MCF 10A (cell line): ENCODE data around the gene HDGFL2. TPM values are rescaled to one million over a fixed set of nuclear protein-coding genes. Genes with fewer than 3 reads are reported as not detected.
"Not testable (repeated sequence)": the region's sequence is repeated elsewhere in the genome, so short reads cannot be mapped to it uniquely, and the experiment has no call there.

Experiments used
- BruUV-seq: library from RNA; stranded (reverse); fragments of 400-500 nt; replicated peaks from 2 replicates; lab custom pipeline; 2021; lab: Mats Ljungman, UMichigan
- CTCF ChIA-PET: fragments of 300-600 bp; sonication (Branson Sonifier 250); formaldehyde crosslinking; extraction: SDS; loops from one replicate; lab custom pipeline; 2021; ENCODE audit warnings: antibody characterized with exemption, inconsistent platforms; lab: Yijun Ruan, JAX
- POLR2A ChIA-PET: fragments of 300-600, 350-650 bp; sonication (Branson Sonifier 250); formaldehyde crosslinking; extraction: SDS; loops from one replicate; lab custom pipeline; 2020; ENCODE audit warnings: antibody characterized with exemption, inconsistent platforms; lab: Yijun Ruan, JAX
- DNase-seq: peaks from one replicate; pipeline ENCODE4 v3.0.0-alpha.2; 2018; ENCODE audit not compliant: unreplicated experiment
- H3K27ac Mint-ChIP-seq: one replicate; pipeline ENCODE4 v1.8.0; 2022; ENCODE audit warnings: mild to moderate bottlenecking, low read depth, mixed read lengths; ENCODE audit not compliant: unreplicated experiment
- H3K27me3 Mint-ChIP-seq: one replicate; pipeline ENCODE4 v1.8.0; 2022; ENCODE audit warnings: mixed read lengths; ENCODE audit not compliant: insufficient read depth, unreplicated experiment
- H3K36me3 Mint-ChIP-seq: one replicate; pipeline ENCODE4 v1.8.0; 2022; ENCODE audit warnings: mild to moderate bottlenecking, moderate library complexity, mixed read lengths; ENCODE audit not compliant: insufficient read depth, unreplicated experiment
- H3K4me1 Mint-ChIP-seq: one replicate; pipeline ENCODE4 v1.8.0; 2022; ENCODE audit warnings: mixed read lengths; ENCODE audit not compliant: insufficient read depth, unreplicated experiment
- H3K4me3 Mint-ChIP-seq: one replicate; pipeline ENCODE4 v1.8.0; 2022; ENCODE audit warnings: mild to moderate bottlenecking, moderate library complexity, mixed read lengths; ENCODE audit not compliant: unreplicated experiment
- H3K9me3 Mint-ChIP-seq: one replicate; pipeline ENCODE4 v1.8.0; 2022; ENCODE audit warnings: mixed read lengths; ENCODE audit not compliant: unreplicated experiment
- CTCF ChIP-seq: fragments of 200-600 bp; IDR thresholded peaks from one replicate; pipeline ENCODE4 v1.8.0; 2022; ENCODE audit warnings: antibody characterized with exemption, mild to moderate bottlenecking; ENCODE audit not compliant: unreplicated experiment
- intact Hi-C: fragments of 100-400 bp; cut with micrococcal nuclease; formaldehyde crosslinking; loops from 2 replicates; pipeline ENCODE4 v1.14.1; 2022
- total RNA-seq: library from RNA; stranded (reverse); gene quantifications from 2 replicates; pipeline ENCODE4 v1.2.3, GENCODE V29; 2022

The HDGFL2 gene
- total RNA-seq, 1 experiment from 2014 or later = 46.3 TPM

GRCh38 chr19:4523306-4524110, 51.4 kb downstream of the HDGFL2 start:
- Mint-ChIP-seq H3K9me3 (no peaks in the 10 kb centered on the region), H3K36me3 (peaks cover 6% of the 10 kb centered on the region), H3K4me1 (peaks cover 20% of the 10 kb centered on the region), H3K27me3 (no peaks in the 10 kb centered on the region), H3K27ac (no peak overlapping the region), H3K4me3 (no peak overlapping the region)
- TF ChIP-seq CTCF = peak; percentile 76
- POLR2A ChIA-PET = no interaction called here
- peak; percentile 63 for DNase-seq
- BruUV-seq = no TSS peak
- intact Hi-C loops = no loop called here
- CTCF ChIA-PET = interaction anchor here (0.5 to 4.7 kb wide), 17 partner anchors 9 to 257 kb away, joined by 3 to 51 read pairs (median 4); partner anchors contain the start of genes HDGFL2, LRG1, PLIN5 and SEMA6B

GRCh38 chr19:4524808-4525562, 52.9 kb downstream of the HDGFL2 start:
- peak; percentile 63 for TF ChIP-seq CTCF
- CTCF ChIA-PET = interaction anchor here (0.5 to 4.7 kb wide), 26 partner anchors 8 to 1603 kb away, joined by 3 to 51 read pairs (median 4); partner anchors contain the start of genes LRG1, PLIN5 and SEMA6B
- H3K27me3 Mint-ChIP-seq = peaks cover 8% of the 10 kb centered on the region
- intact Hi-C loops = no loop called here
- BruUV-seq = no TSS peak
- H3K4me3 Mint-ChIP-seq = no peak overlapping the region
- DNase-seq = peak; percentile 60
- POLR2A ChIA-PET = interaction anchor here (0.8 kb wide), 1 partner anchor 31 kb away, joined by 3 read pairs; no protein-coding TSS in a partner anchor
- peaks cover 6% of the 10 kb centered on the region for H3K36me3 Mint-ChIP-seq
- peaks cover 9% of the 10 kb centered on the region for H3K4me1 Mint-ChIP-seq
- H3K27ac Mint-ChIP-seq = no peak overlapping the region
- no peaks in the 10 kb centered on the region for H3K9me3 Mint-ChIP-seq

- H3K9me3 Mint-ChIP-seq = no peaks in the 10 kb centered on the region
Measured at GRCh38 chr19:4525563-4526002, 53.5 kb downstream of the HDGFL2 start.

GRCh38 chr19:4527377-4527776, 55.3 kb downstream of the HDGFL2 start:
- H3K36me3 Mint-ChIP-seq, DNase-seq, H3K27ac Mint-ChIP-seq, H3K4me3 Mint-ChIP-seq, H3K4me1 Mint-ChIP-seq, H3K9me3 Mint-ChIP-seq, BruUV-seq, POLR2A ChIA-PET, intact Hi-C loops: not testable (repeated sequence)
- CTCF ChIA-PET = interaction anchor here (0.6 kb wide), 1 partner anchor 144 kb away, joined by 4 read pairs; no protein-coding TSS in a partner anchor
- H3K27me3 Mint-ChIP-seq = peaks cover 12% of the 10 kb centered on the region

More at GRCh38 chr19:4525563-4526002, 53.5 kb downstream of the HDGFL2 start:
- ChIA-PET POLR2A (no interaction called here), CTCF (interaction anchor here (0.6 to 4.7 kb wide), 16 partner anchors 8 to 229 kb away, joined by 3 to 51 read pairs (median 4); partner anchors contain the start of genes LRG1 and PLIN5)
- Mint-ChIP-seq H3K4me3 (no peak overlapping the region), H3K27ac (no peak overlapping the region), H3K36me3 (peaks cover 6% of the 10 kb centered on the region), H3K4me1 (peaks cover 8% of the 10 kb centered on the region), H3K27me3 (peaks cover 12% of the 10 kb centered on the region)
- DNase-seq = no peak
- no peak for TF ChIP-seq CTCF
- intact Hi-C loops = no loop called here
- no TSS peak for BruUV-seq
